SK-N-SH (cell line): Measurements from ENCODE around the gene PA2G4. TPM values are rescaled to one million over a fixed set of nuclear protein-coding genes. Genes with fewer than 3 reads are reported as not detected.

ENCODE experiments used
- CTCF ChIA-PET: fragments of 300-600, 350-600 bp; formaldehyde crosslinking; extraction: SDS; loops from one replicate; lab custom pipeline; 2021; lab: Yijun Ruan, JAX
- POLR2A ChIA-PET: fragments of 350-600 bp; sonication (Branson Sonifier 250); formaldehyde crosslinking; extraction: SDS; loops from one replicate; lab custom pipeline; 2020; ENCODE audit warnings: antibody characterized with exemption, inconsistent platforms; lab: Yijun Ruan, JAX
- DNase-seq: peaks from one replicate; pipeline ENCODE4 v3.0.0; 2012
- H2AFZ ChIP-seq: fragments of 200-600 bp; sonication (generic); 2 replicates; pipeline ENCODE4 v1.8.1; 2016; ENCODE audit warnings: antibody characterized with exemption, mild to moderate bottlenecking, low read depth
- H3F3A ChIP-seq: fragments of 200-600 bp; sonication (generic); replicated peaks from 2 replicates; pipeline ENCODE3; 2016; ENCODE audit warnings: antibody characterized with exemption, mild to moderate bottlenecking; ENCODE audit not compliant: insufficient read depth
- H3K27ac ChIP-seq, 2 experiments: fragments of 200-500 bp in 1 of 2; fragments of 200-600 bp in 1 of 2; sonication (Bioruptor generic) in 1 of 2; sonication (generic), shearing (Covaris generic) in 1 of 2; 2 replicates each; pipeline versions ENCODE4 v1.5.1 to v1.6.1; 2014 to 2016; ENCODE audit warnings: low read depth in 2 of 2, inconsistent platforms in 1 of 2, low read length in 1 of 2, mild to moderate bottlenecking in 1 of 2, mixed read lengths in 1 of 2
- H3K27me3 ChIP-seq: fragments of 200-600 bp; sonication (generic), shearing (Covaris generic); 2 replicates; pipeline ENCODE4 v1.6.1; 2016; ENCODE audit warnings: mixed run types; ENCODE audit not compliant: insufficient read depth
- H3K36me3 ChIP-seq, 2 experiments: fragments of 200-500 bp in 1 of 2; fragments of 200-600 bp in 1 of 2; sonication (Bioruptor generic) in 1 of 2; sonication (generic) in 1 of 2; replicated peaks in 1 of 2; 2 replicates each; pipeline versions ENCODE3 to v1.5.1; 2014 to 2016; ENCODE audit warnings: low read length in 1 of 2, mild to moderate bottlenecking in 1 of 2; ENCODE audit not compliant: insufficient read depth in 2 of 2, control insufficient read depth in 1 of 2
- H3K4me1 ChIP-seq, 2 experiments: fragments of 200-500 bp in 1 of 2; fragments of 200-600 bp in 1 of 2; sonication (Bioruptor generic) in 1 of 2; sonication (generic), shearing (Covaris generic) in 1 of 2; 2 replicates each; pipeline versions ENCODE4 v1.5.1 to v1.6.1; 2014 to 2016; ENCODE audit warnings: low read depth in 1 of 2, low read length in 1 of 2, mixed run types in 1 of 2; ENCODE audit not compliant: insufficient read depth in 2 of 2, control insufficient read depth in 1 of 2
- H3K4me2 ChIP-seq: fragments of 200-600 bp; sonication (generic), shearing (Covaris generic); 2 replicates; pipeline ENCODE4 v1.6.1; 2017; ENCODE audit warnings: mixed run types
- H3K4me3 ChIP-seq, 2 experiments: fragments of 200-500 bp in 1 of 2; fragments of 200-600 bp in 1 of 2; sonication (Bioruptor generic) in 1 of 2; sonication (generic), shearing (Covaris generic) in 1 of 2; 2 replicates each; pipeline versions ENCODE4 v1.5.1 to v1.8.1; 2014 to 2016; ENCODE audit warnings: low read depth in 2 of 2, inconsistent platforms in 1 of 2, low read length in 1 of 2, mild to moderate bottlenecking in 1 of 2, mixed read lengths in 1 of 2, moderate library complexity in 1 of 2
- H3K79me2 ChIP-seq: fragments of 200-600 bp; sonication (generic); 2 replicates; pipeline ENCODE4 v1.8.1; 2017; ENCODE audit warnings: mild to moderate bottlenecking; ENCODE audit not compliant: insufficient read depth
- H3K9ac ChIP-seq: fragments of 200-600 bp; sonication (generic); 2 replicates; pipeline ENCODE4 v1.6.1; 2017; ENCODE audit warnings: mixed run types
- H3K9me2 ChIP-seq: fragments of 200-600 bp; sonication (generic); 2 replicates; pipeline ENCODE4 v1.6.1; 2017; ENCODE audit warnings: mixed run types
- H3K9me3 ChIP-seq: fragments of 200-600 bp; sonication (generic); 2 replicates; pipeline ENCODE4 v1.6.1; 2017; ENCODE audit warnings: mixed run types, mild to moderate bottlenecking, moderate library complexity
- H4K20me1 ChIP-seq: fragments of 200-600 bp; sonication (generic); 2 replicates; pipeline ENCODE4 v1.6.1; 2017; ENCODE audit warnings: mild to moderate bottlenecking, mixed run types; ENCODE audit not compliant: insufficient read depth
- FOSL2 ChIP-seq: IDR thresholded peaks from 2 replicates; pipeline ENCODE4 v1.4.0; 2012; ENCODE audit warnings: low read depth, mild to moderate bottlenecking, moderate library complexity, borderline replicate concordance
- RAD21 ChIP-seq: IDR thresholded peaks from 2 replicates; pipeline ENCODE4 v1.6.1; 2012; ENCODE audit warnings: mild to moderate bottlenecking, low read length
- REST ChIP-seq: IDR thresholded peaks from 2 replicates; pipeline ENCODE4 v1.6.1; 2012; ENCODE audit warnings: mild to moderate bottlenecking, low read depth, low read length, moderate library complexity
- WGBS: methylation state at CpG from one replicate; pipeline ENCODE4 v1.1.6; 2017; ENCODE audit warnings: low lambda C conversion rate; 5-methylcytosine and 5-hydroxymethylcytosine counted together
- polyA plus RNA-seq, 3 experiments: library from polyadenylated mRNA; depleted of rRNA; stranded (reverse); fragments of >200 nt; gene quantifications; 2 replicates each; pipeline ENCODE4 v1.2.3, GENCODE V29; 2012
- TF ChIP-seq, protein P1 (sequence below): IDR thresholded peaks from 2 replicates; pipeline ENCODE4 v1.4.0; 2012; ENCODE audit warnings: low read depth, borderline replicate concordance
- TF ChIP-seq, protein P2 (sequence below): IDR thresholded peaks from 2 replicates; pipeline ENCODE4; 2012
- TF ChIP-seq, protein P3 (sequence below): fragments of 200-600 bp; sonication (generic); IDR thresholded peaks from 2 replicates; pipeline ENCODE4 v1.6.1; 2017; ENCODE audit warnings: antibody characterized with exemption, mild to moderate bottlenecking, moderate library complexity

The PA2G4 gene
- polyA plus RNA-seq, 1 of the 3 experiments (the other 2 are of a cell fraction): 207 TPM

- ChIA-PET CTCF (interaction anchor here (1.1 to 1.5 kb wide), 3 partner anchors 22 to 74 kb away, joined by 3 to 5 read pairs (median 3); no protein-coding TSS in a partner anchor), POLR2A (interaction anchor here (1.3 to 2.5 kb wide), 6 partner anchors 13 to 257 kb away, joined by 3 to 33 read pairs (median 6); partner anchors contain the start of genes ERBB3, IKZF4, RPL41 and STAT2)
- H3K27ac ChIP-seq: peak overlapping the region; percentile 58 to 83; a peak in 3 of 4 replicates
- peak overlapping the region; percentile 87 for H2AFZ ChIP-seq
- no peaks in the 10 kb centered on the region for H3K9me2 ChIP-seq
- no peaks in the 10 kb centered on the region for H3K27me3 ChIP-seq
- peaks cover 5 to 19% of the 10 kb centered on the region in 2 experiments; a peak in 3 of 4 replicates for H3K4me1 ChIP-seq
- peak overlapping the region; percentile 71 for H3K9ac ChIP-seq
- H4K20me1 ChIP-seq: 0 out of 2 replicates have a peak, but pooled peaks cover 3% of the 10 kb centered on the region
- WGBS: 80% methylated on average over 6 of the region's 6 CpGs
- H3F3A ChIP-seq: peaks cover 11% of the 10 kb centered on the region
- H3K79me2 ChIP-seq: peaks cover 38% of the 10 kb centered on the region
- no peaks in the 10 kb centered on the region for H3K9me3 ChIP-seq
- TF ChIP-seq, protein P1, sequence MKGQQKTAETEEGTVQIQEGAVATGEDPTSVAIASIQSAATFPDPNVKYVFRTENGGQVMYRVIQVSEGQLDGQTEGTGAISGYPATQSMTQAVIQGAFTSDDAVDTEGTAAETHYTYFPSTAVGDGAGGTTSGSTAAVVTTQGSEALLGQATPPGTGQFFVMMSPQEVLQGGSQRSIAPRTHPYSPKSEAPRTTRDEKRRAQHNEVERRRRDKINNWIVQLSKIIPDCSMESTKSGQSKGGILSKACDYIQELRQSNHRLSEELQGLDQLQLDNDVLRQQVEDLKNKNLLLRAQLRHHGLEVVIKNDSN: no peak
- no peak for TF ChIP-seq FOSL2
- TF ChIP-seq, protein P2, sequence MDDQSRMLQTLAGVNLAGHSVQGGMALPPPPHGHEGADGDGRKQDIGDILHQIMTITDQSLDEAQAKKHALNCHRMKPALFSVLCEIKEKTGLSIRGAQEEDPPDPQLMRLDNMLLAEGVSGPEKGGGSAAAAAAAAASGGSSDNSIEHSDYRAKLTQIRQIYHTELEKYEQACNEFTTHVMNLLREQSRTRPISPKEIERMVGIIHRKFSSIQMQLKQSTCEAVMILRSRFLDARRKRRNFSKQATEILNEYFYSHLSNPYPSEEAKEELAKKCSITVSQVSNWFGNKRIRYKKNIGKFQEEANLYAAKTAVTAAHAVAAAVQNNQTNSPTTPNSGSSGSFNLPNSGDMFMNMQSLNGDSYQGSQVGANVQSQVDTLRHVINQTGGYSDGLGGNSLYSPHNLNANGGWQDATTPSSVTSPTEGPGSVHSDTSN: no peak
- no peak for TF ChIP-seq REST
- TF ChIP-seq RAD21: no peak
- TF ChIP-seq, protein P3, sequence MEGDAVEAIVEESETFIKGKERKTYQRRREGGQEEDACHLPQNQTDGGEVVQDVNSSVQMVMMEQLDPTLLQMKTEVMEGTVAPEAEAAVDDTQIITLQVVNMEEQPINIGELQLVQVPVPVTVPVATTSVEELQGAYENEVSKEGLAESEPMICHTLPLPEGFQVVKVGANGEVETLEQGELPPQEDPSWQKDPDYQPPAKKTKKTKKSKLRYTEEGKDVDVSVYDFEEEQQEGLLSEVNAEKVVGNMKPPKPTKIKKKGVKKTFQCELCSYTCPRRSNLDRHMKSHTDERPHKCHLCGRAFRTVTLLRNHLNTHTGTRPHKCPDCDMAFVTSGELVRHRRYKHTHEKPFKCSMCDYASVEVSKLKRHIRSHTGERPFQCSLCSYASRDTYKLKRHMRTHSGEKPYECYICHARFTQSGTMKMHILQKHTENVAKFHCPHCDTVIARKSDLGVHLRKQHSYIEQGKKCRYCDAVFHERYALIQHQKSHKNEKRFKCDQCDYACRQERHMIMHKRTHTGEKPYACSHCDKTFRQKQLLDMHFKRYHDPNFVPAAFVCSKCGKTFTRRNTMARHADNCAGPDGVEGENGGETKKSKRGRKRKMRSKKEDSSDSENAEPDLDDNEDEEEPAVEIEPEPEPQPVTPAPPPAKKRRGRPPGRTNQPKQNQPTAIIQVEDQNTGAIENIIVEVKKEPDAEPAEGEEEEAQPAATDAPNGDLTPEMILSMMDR: no peak
- peak overlapping the region; percentile 89 to 90 for H3K4me3 ChIP-seq
- H3K36me3 ChIP-seq: peaks cover 19 to 22% of the 10 kb centered on the region in 2 experiments
- H3K4me2 ChIP-seq: peak overlapping the region; percentile 74
- DNase-seq: no peak
Measured at GRCh38 chr12:56103066-56103711, 1.2 kb upstream of the PA2G4 start.
